GM10266 (cell line): ENCODE results near the gene CXCR6.

Source experiments
- DNase-seq: peaks from one replicate; pipeline ENCODE4 v3.0.0; 2012; ENCODE audit errors: extremely low spot score
- CTCF ChIP-seq: IDR thresholded peaks from 2 replicates; pipeline ENCODE4 v1.5.1; 2012; ENCODE audit warnings: mild to moderate bottlenecking, low read depth; ENCODE audit not compliant: control insufficient read depth, insufficient read depth; ENCODE audit errors: missing control alignments

The CXCR6 gene

GRCh38 chr3:45943207-45943846, at the start of gene CXCR6:
CXCR6 (plus strand) TSS chr3:45943464; CDS start chr3:45946482, 3,018 bp downstream.
- no peak for DNase-seq
- no peak for TF ChIP-seq CTCF

- DNase-seq = no peak
- TF ChIP-seq CTCF = no peak
These were observed 49.2 kb upstream of the CXCR6 start for GRCh38 chr3:45894015-45894414.

- no peak for TF ChIP-seq CTCF
- no peak for DNase-seq
These were observed 47.4 kb upstream of the CXCR6 start for GRCh38 chr3:45895686-45896468.

- no peak for TF ChIP-seq CTCF
- DNase-seq = no peak
These were observed 46.3 kb upstream of the CXCR6 start for GRCh38 chr3:45896956-45897355.

GRCh38 chr3:45904931-45905330, 38.3 kb upstream of the CXCR6 start:
- no peak for TF ChIP-seq CTCF
- peak; percentile 58 for DNase-seq

GRCh38 chr3:45905755-45906154, 37.5 kb upstream of the CXCR6 start:
- TF ChIP-seq CTCF = no peak
- no peak for DNase-seq

GRCh38 chr3:45906681-45907407, 36.4 kb upstream of the CXCR6 start:
- peak; percentile 47 for TF ChIP-seq CTCF
- DNase-seq = no peak
